Stimulated activated CD4-positive, alpha-beta T cell treated with anti-CD3 and anti-CD28 coated beads, Interleukin-12 subunit alpha, Interleukin-12 subunit beta, amount 100 ng/mL, for 4 hours (primary cell): ENCODE results near the gene TAAR8.
"Not testable (repeated sequence)": the region's sequence is repeated elsewhere in the genome, so short reads cannot be mapped to it uniquely, and the experiment has no call there.

ENCODE experiments used
- DNase-seq: peaks from one replicate; pipeline ENCODE4 v3.0.0-alpha.2; 2020

Gene TAAR8

GRCh38 chr6:132552372-132552771, at the start of gene TAAR8:
Gene TAAR8 (plus strand): TSS chr6:132552672. CDS start chr6:132552693, 21 bp downstream.
- DNase-seq = no peak

GRCh38 chr6:132504757-132505156, 47.7 kb upstream of the TAAR8 start:
- DNase-seq = no peak

- no peak for DNase-seq
Measured at GRCh38 chr6:132505158-132505557, 47.3 kb upstream of the TAAR8 start.

- no peak for DNase-seq
Measured at GRCh38 chr6:132506461-132506860, 46.0 kb upstream of the TAAR8 start.

GRCh38 chr6:132506869-132507808, 45.3 kb upstream of the TAAR8 start:
- DNase-seq = no peak

- DNase-seq = no peak
Measured at GRCh38 chr6:132511210-132511830, 41.2 kb upstream of the TAAR8 start.

GRCh38 chr6:132511831-132512220, 40.6 kb upstream of the TAAR8 start:
- no peak for DNase-seq

GRCh38 chr6:132512342-132512637, 40.2 kb upstream of the TAAR8 start:
- DNase-seq = no peak

- peak; percentile 82 for DNase-seq
Measured at GRCh38 chr6:132512638-132513632, 39.5 kb upstream of the TAAR8 start, which contains the start of gene STX7. Gene STX7 (minus strand): TSS chr6:132513116. CDS start chr6:132503530, 9,586 bp downstream.

- DNase-seq = no peak
Measured at GRCh38 chr6:132513831-132514545, 38.5 kb upstream of the TAAR8 start.

- DNase-seq = no peak
Measured at GRCh38 chr6:132515386-132515785, 37.1 kb upstream of the TAAR8 start.

- DNase-seq = no peak
Measured at GRCh38 chr6:132520953-132521352, 31.5 kb upstream of the TAAR8 start.

GRCh38 chr6:132524646-132525045, 27.8 kb upstream of the TAAR8 start:
- no peak for DNase-seq

GRCh38 chr6:132525866-132526265, 26.6 kb upstream of the TAAR8 start:
- no peak for DNase-seq

- DNase-seq = no peak
Measured at GRCh38 chr6:132526461-132526860, 26.0 kb upstream of the TAAR8 start.

- no peak for DNase-seq
Measured at GRCh38 chr6:132527791-132528190, 24.7 kb upstream of the TAAR8 start.

GRCh38 chr6:132530293-132530974, 22.0 kb upstream of the TAAR8 start:
- DNase-seq = peak; percentile 54

- not testable (repeated sequence) for DNase-seq
Measured at GRCh38 chr6:132534546-132534945, 17.9 kb upstream of the TAAR8 start.

GRCh38 chr6:132537145-132537544, 15.3 kb upstream of the TAAR8 start:
- DNase-seq = no peak

GRCh38 chr6:132537977-132538376, 14.5 kb upstream of the TAAR8 start, which contains the start of gene TAAR9:
Gene TAAR9 (plus strand): TSS chr6:132538277. CDS start chr6:132538290, 13 bp downstream.
- no peak for DNase-seq

GRCh38 chr6:132544826-132545225, 7.6 kb upstream of the TAAR8 start:
- no peak for DNase-seq
